CD14-positive monocyte (primary cell): ENCODE data around the gene GPATCH4. TPM values are rescaled to one million over a fixed set of nuclear protein-coding genes. Genes with fewer than 3 reads are reported as not detected.

Experiments
- DNase-seq, 3 donors: peaks; one replicate each; pipeline ENCODE4 v3.0.0-alpha.2; 2011 to 2022
- H2AFZ ChIP-seq: 2 replicates; pipeline ENCODE4 v1.6.0; 2012; ENCODE audit warnings: mild to moderate bottlenecking, low read depth, low read length, inconsistent platforms; ENCODE audit not compliant: insufficient read depth, poor library complexity, severe bottlenecking
- H3K27ac ChIP-seq, 2 donors: 1 replicate in 1 of 2; 2 replicates in 1 of 2; pipeline ENCODE4 v1.5.1; 2012 to 2013; ENCODE audit warnings: low read length in 2 of 2, control low read depth in 1 of 2, inconsistent platforms in 1 of 2, low read depth in 1 of 2, mild to moderate bottlenecking in 1 of 2
- H3K27me3 ChIP-seq, 2 donors: one replicate each; pipeline versions ENCODE4 v1.6.0 to v1.6.1; 2011 to 2013; ENCODE audit warnings: low read length in 2 of 2; ENCODE audit not compliant: control insufficient read depth in 2 of 2, insufficient read depth in 2 of 2
- H3K36me3 ChIP-seq, 2 donors: replicated peaks in 1 of 2; 1 replicate in 1 of 2; 2 replicates in 1 of 2; pipeline versions ENCODE4 v1.5.1 to v1.6.1; 2012 to 2013; ENCODE audit warnings: low read length in 2 of 2, control low read depth in 1 of 2, inconsistent platforms in 1 of 2, mild to moderate bottlenecking in 1 of 2; ENCODE audit not compliant: insufficient read depth in 2 of 2, control insufficient read depth in 1 of 2
- H3K4me1 ChIP-seq, 2 donors: 1 replicate in 1 of 2; 2 replicates in 1 of 2; pipeline versions ENCODE4 v1.5.1 to v1.6.1; 2012 to 2013; ENCODE audit warnings: low read length in 2 of 2, control low read depth in 1 of 2, inconsistent platforms in 1 of 2, mild to moderate bottlenecking in 1 of 2, moderate library complexity in 1 of 2; ENCODE audit not compliant: insufficient read depth in 2 of 2, control insufficient read depth in 1 of 2
- H3K4me2 ChIP-seq: replicated peaks from 2 replicates; pipeline ENCODE3; 2012; ENCODE audit warnings: low read length, moderate library complexity, mild to moderate bottlenecking; ENCODE audit not compliant: poor library complexity, severe bottlenecking; ENCODE audit errors: extremely low read depth
- H3K4me3 ChIP-seq, 3 experiments: fragments of 200-600 bp in 1 of 3; sonication (generic) in 1 of 3; replicated peaks in 1 of 3; 1 replicate in 2 of 3; 2 replicates in 1 of 3; pipeline ENCODE4 v1.5.1; 2011 to 2013; ENCODE audit warnings: low read length in 3 of 3, mild to moderate bottlenecking in 3 of 3, control low read depth in 2 of 3, low read depth in 2 of 3, inconsistent platforms in 1 of 3, moderate library complexity in 1 of 3
- H3K79me2 ChIP-seq: 2 replicates; pipeline ENCODE4 v1.6.0; 2012; ENCODE audit warnings: mild to moderate bottlenecking, control low read depth, inconsistent platforms, low read length, moderate library complexity; ENCODE audit not compliant: insufficient read depth
- H3K9ac ChIP-seq: 2 replicates; pipeline ENCODE4 v1.6.0; 2017; ENCODE audit warnings: low read length, mild to moderate bottlenecking; ENCODE audit not compliant: insufficient read depth, poor library complexity, severe bottlenecking
- H3K9me3 ChIP-seq, 2 donors: replicated peaks in 1 of 2; 1 replicate in 1 of 2; 2 replicates in 1 of 2; pipeline versions ENCODE4 v1.5.1 to v1.6.1; 2012 to 2013; ENCODE audit warnings: low read length in 2 of 2, control low read depth in 1 of 2; ENCODE audit not compliant: control insufficient read depth in 1 of 2, insufficient read depth in 1 of 2
- H4K20me1 ChIP-seq: 2 replicates; pipeline ENCODE4 v1.6.0; 2012; ENCODE audit warnings: mild to moderate bottlenecking, low read length, control low read depth, moderate library complexity; ENCODE audit not compliant: insufficient read depth
- H3K27ac Mint-ChIP-seq, 7 donors: one replicate each; pipeline ENCODE4 v1.8.0; 2020; ENCODE audit warnings: mild to moderate bottlenecking in 7 of 7, mixed read lengths in 7 of 7, moderate library complexity in 6 of 7, inconsistent platforms in 2 of 7
- H3K27me3 Mint-ChIP-seq, 3 donors: one replicate each; pipeline ENCODE4 v1.8.0; 2021 to 2022; ENCODE audit warnings: low read depth in 3 of 3, mild to moderate bottlenecking in 3 of 3, mixed read lengths in 3 of 3, moderate library complexity in 3 of 3, inconsistent platforms in 1 of 3
- H3K36me3 Mint-ChIP-seq, 2 donors: one replicate each; pipeline ENCODE4 v1.8.0; 2020; ENCODE audit warnings: mixed read lengths in 2 of 2, inconsistent platforms in 1 of 2, mild to moderate bottlenecking in 1 of 2
- H3K4me1 Mint-ChIP-seq: one replicate; pipeline ENCODE4 v1.8.0; 2020; ENCODE audit warnings: mild to moderate bottlenecking, mixed read lengths
- H3K4me3 Mint-ChIP-seq, 2 donors: one replicate each; pipeline ENCODE4 v1.8.0; 2020; ENCODE audit warnings: mild to moderate bottlenecking in 2 of 2, mixed read lengths in 2 of 2, moderate library complexity in 1 of 2
- H3K9me3 Mint-ChIP-seq, 7 donors: one replicate each; pipeline ENCODE4 v1.8.0; 2020 to 2022; ENCODE audit warnings: mixed read lengths in 7 of 7, mild to moderate bottlenecking in 6 of 7, moderate library complexity in 6 of 7, inconsistent platforms in 2 of 7
- WGBS: methylation state at CpG from one replicate; pipeline ENCODE4 v1.1.5; 2013; ENCODE audit warnings: missing lambda C conversion rate; ENCODE audit not compliant: insufficient coverage; 5-methylcytosine and 5-hydroxymethylcytosine counted together
- intact Hi-C, 2 donors: fragments of 100-400 bp; cut with micrococcal nuclease; formaldehyde crosslinking; loops; one replicate each; pipeline versions ENCODE4 v1.15.0 to v1.15.1; 2023
- polyA plus RNA-seq, 3 donors: library from polyadenylated mRNA; depleted of rRNA in 1 of 3; unstranded in 2 of 3; stranded (reverse) in 1 of 3; fragments of 300-500 nt in 2 of 3; fragments of >200 nt in 1 of 3; fragmentation: Illumina TruSeq in 2 of 3; gene quantifications; 1 replicate in 2 of 3; 2 replicates in 1 of 3; pipeline ENCODE4 v1.2.3, GENCODE V29; 2012 to 2021
- TF ChIP-seq, protein P1 (sequence below): fragments of 200-600 bp; IDR thresholded peaks from one replicate; pipeline ENCODE4 v1.8.0; 2022; ENCODE audit warnings: antibody characterized with exemption, mild to moderate bottlenecking

Gene GPATCH4
- polyA plus RNA-seq, 3 donors = 2.6 to 5.3 (median 4.9) TPM

DNA sequence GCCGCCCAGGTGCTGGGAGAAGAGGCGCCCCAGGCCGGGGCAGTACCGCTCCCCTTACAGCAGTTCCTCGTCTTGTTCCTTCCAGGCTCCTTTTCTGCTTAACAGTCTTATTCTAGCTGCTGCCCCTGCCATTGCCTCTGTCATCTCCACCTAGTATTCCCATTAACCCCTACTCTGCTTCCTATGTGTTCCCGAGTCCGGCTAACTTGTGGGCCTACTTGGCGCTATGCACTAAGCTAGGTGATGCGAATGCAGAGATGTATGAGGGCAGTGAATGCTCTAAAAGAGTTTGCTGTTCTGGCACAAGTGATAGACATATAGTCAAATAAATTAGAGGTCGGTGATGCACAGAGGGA is 28.6 kb downstream of the GPATCH4 start:
- intact Hi-C loops = loop anchor here in 1 of 2 donors (5.0 kb wide), 1 partner anchor 80 kb away; no protein-coding TSS in a partner anchor
- WGBS = 38% methylated on average over 7 of the region's 10 CpGs
- Mint-ChIP-seq H3K4me1 (peaks cover 29% of the 10 kb centered on the region), H3K36me3 (peaks cover 14% of the 10 kb centered on the region in 2 donors), H3K27me3 (peaks cover 0 to 8% (median 7%) of the 10 kb centered on the region in 3 donors), H3K27ac (peak overlapping the region in 2 of 7 donors; percentile 25 to 39), H3K9me3 (peaks cover 0 to 1% (median 0%) of the 10 kb centered on the region in 7 donors), H3K4me3 (peak overlapping the region; percentile 82 to 92)
- no peak for DNase-seq
- H3K4me2 ChIP-seq = peak overlapping the region; percentile 99
- no peak overlapping the region for H3K27ac ChIP-seq
- peak overlapping the region in 2 of 3 experiments; percentile 42 to 77 for H3K4me3 ChIP-seq
- H3K79me2 ChIP-seq = peaks cover 30% of the 10 kb centered on the region
- no peaks in the 10 kb centered on the region for H3K9me3 ChIP-seq
- peak overlapping the region; percentile 68 for H2AFZ ChIP-seq
- peaks cover 0 to 13% of the 10 kb centered on the region in 2 donors for H3K36me3 ChIP-seq
- peaks cover 22 to 24% of the 10 kb centered on the region in 2 donors for H3K4me1 ChIP-seq
- H3K27me3 ChIP-seq = no peaks in the 10 kb centered on the region
- TF ChIP-seq, protein P1, sequence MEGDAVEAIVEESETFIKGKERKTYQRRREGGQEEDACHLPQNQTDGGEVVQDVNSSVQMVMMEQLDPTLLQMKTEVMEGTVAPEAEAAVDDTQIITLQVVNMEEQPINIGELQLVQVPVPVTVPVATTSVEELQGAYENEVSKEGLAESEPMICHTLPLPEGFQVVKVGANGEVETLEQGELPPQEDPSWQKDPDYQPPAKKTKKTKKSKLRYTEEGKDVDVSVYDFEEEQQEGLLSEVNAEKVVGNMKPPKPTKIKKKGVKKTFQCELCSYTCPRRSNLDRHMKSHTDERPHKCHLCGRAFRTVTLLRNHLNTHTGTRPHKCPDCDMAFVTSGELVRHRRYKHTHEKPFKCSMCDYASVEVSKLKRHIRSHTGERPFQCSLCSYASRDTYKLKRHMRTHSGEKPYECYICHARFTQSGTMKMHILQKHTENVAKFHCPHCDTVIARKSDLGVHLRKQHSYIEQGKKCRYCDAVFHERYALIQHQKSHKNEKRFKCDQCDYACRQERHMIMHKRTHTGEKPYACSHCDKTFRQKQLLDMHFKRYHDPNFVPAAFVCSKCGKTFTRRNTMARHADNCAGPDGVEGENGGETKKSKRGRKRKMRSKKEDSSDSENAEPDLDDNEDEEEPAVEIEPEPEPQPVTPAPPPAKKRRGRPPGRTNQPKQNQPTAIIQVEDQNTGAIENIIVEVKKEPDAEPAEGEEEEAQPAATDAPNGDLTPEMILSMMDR = no peak
- no peak overlapping the region for H3K9ac ChIP-seq
- H4K20me1 ChIP-seq = no peaks in the 10 kb centered on the region

DNA sequence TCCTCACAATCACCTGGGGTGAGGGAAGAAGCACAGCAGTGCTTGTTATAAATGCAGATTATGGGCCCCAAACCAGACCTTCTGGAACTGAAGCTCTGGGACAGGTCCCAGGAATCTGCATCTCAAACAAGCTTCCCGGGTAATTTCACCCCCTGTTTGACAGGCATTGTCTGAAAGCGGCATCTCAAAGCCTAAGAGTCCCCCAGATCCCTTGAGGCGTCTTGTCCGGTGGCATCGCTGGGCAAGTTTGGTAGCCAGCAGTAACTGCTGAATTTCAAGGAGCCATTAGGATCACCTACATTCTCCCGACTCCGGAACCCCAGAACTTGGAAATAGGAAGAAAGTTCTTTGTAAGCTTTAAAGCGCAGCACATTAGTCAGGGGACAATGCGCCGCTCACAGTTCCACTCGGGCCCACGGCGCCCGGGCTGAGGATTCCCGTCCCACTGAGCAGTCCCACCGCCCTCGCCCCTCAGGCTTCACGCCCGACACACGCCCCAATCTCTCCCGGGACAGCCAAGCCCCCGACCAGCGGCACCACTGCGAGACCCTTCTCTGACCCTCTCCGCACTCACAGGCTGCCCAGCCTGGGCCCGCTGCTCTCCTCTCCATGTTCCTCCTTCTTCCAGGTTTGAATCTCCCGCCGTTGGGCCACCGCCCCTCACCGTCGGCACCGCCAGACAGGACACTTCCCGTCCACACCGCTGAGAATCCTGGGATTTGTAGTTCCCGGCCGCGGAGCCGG is 29.2 kb downstream of the GPATCH4 start, which contains the start of gene IQGAP3:
IQGAP3 (minus strand) TSS at position 647 of the 744 bp plus-strand sequence; CDS start at position 611, 36 bp downstream.
- peaks cover 22 to 24% of the 10 kb centered on the region in 2 donors for H3K4me1 ChIP-seq
- no peaks in the 10 kb centered on the region for H4K20me1 ChIP-seq
- under 1% methylated on average over 32 of the region's 38 CpGs for WGBS
- peak within 1 kb of the TSS in 5 of 7 donors; percentile 21 to 82 (median 39) for H3K27ac Mint-ChIP-seq
- peak within 1 kb of the TSS; percentile 99 for H3K4me2 ChIP-seq
- H3K27ac ChIP-seq = no peak within 1 kb of the TSS
- H3K79me2 ChIP-seq = peaks cover 32% of the 10 kb centered on the region
- H3K36me3 Mint-ChIP-seq = peaks cover 18 to 20% of the 10 kb centered on the region in 2 donors
- H3K4me1 Mint-ChIP-seq = peaks cover 29% of the 10 kb centered on the region
- intact Hi-C loops = loop anchor here in 1 of 2 donors (5.0 kb wide), 1 partner anchor 80 kb away; no protein-coding TSS in a partner anchor
- peak within 1 kb of the TSS; percentile 68 for H2AFZ ChIP-seq
- TF ChIP-seq, protein P1 = no peak
- peak within 1 kb of the TSS; percentile 82 to 92 for H3K4me3 Mint-ChIP-seq
- peak; percentile 83 to 90 (median 88) for DNase-seq
- H3K9ac ChIP-seq = peak within 1 kb of the TSS; percentile 19
- peak within 1 kb of the TSS; percentile 29 to 77 (median 42) for H3K4me3 ChIP-seq
- H3K27me3 ChIP-seq = no peaks in the 10 kb centered on the region
- no peaks in the 10 kb centered on the region for H3K9me3 ChIP-seq
- peaks cover 0 to 18% of the 10 kb centered on the region in 2 donors for H3K36me3 ChIP-seq
- H3K9me3 Mint-ChIP-seq = peaks cover 0 to 1% (median 0%) of the 10 kb centered on the region in 7 donors
- H3K27me3 Mint-ChIP-seq = peaks cover 0 to 8% (median 7%) of the 10 kb centered on the region in 3 donors
